ENCODE data around the gene ABHD17A.
"Not testable (repeated sequence)": the region's sequence is repeated elsewhere in the genome, so short reads cannot be mapped to it uniquely, and the experiment has no call there.

Gene ABHD17A

DNA sequence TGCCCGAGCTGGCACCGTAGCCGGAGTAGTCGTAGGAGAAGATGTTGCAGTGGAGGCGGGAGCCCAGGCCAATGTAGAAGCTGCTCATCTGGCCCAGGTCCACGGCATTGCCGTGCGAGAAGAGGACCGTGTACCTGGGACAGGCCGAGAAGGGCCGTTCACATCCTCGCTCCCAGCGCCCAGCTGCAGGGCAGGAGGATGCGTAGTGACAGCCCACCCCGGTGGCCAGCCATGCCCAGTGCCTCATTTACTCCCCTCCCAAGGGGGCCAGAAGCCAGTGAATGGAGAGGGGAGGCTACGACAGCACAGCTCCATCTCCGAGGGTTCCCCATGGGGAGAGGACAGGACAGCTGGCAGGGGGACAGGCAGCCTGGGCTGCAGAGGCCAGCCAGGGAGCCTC lies 5.3 kb downstream of the ABHD17A start:
- not testable (repeated sequence) for H3K9ac ChIP-seq (ENCODE audit: low read length); H3K9me3 ChIP-seq (ENCODE audit: low read length); H3K4me3 ChIP-seq (ENCODE audit: low read depth in 1 of 2, low read length in 2 of 2); H3K27ac ChIP-seq (ENCODE audit: low read depth, low read length); H3K27me3 ChIP-seq (ENCODE audit: control insufficient read depth in 1 of 2, insufficient read depth in 2 of 2, low read length in 2 of 2); H3K36me3 ChIP-seq (ENCODE audit: insufficient read depth, low read length)
- peaks cover 29% of the 10 kb centered on the region for H3K4me1 ChIP-seq (ENCODE audit: insufficient read depth, low read length)

- not testable (repeated sequence) for H3K27ac ChIP-seq (ENCODE audit: low read depth, low read length); H3K36me3 ChIP-seq (ENCODE audit: insufficient read depth, low read length); H3K9me3 ChIP-seq (ENCODE audit: low read length); H3K9ac ChIP-seq (ENCODE audit: low read length); H3K27me3 ChIP-seq (ENCODE audit: control insufficient read depth in 1 of 2, insufficient read depth in 2 of 2, low read length in 2 of 2); H3K4me3 ChIP-seq (ENCODE audit: low read depth in 1 of 2, low read length in 2 of 2)
- peaks cover 34% of the 10 kb centered on the region for H3K4me1 ChIP-seq (ENCODE audit: insufficient read depth, low read length)
These were observed 6.7 kb downstream of the ABHD17A start for GRCh38 chr19:1878583-1878982.

- not testable (repeated sequence) for H3K27me3 ChIP-seq (ENCODE audit: control insufficient read depth in 1 of 2, insufficient read depth in 2 of 2, low read length in 2 of 2); H3K9me3 ChIP-seq (ENCODE audit: low read length); H3K27ac ChIP-seq (ENCODE audit: low read depth, low read length); H3K4me3 ChIP-seq (ENCODE audit: low read depth in 1 of 2, low read length in 2 of 2); H3K9ac ChIP-seq (ENCODE audit: low read length); H3K36me3 ChIP-seq (ENCODE audit: insufficient read depth, low read length)
- H3K4me1 ChIP-seq (ENCODE audit: insufficient read depth, low read length) = peaks cover 34% of the 10 kb centered on the region
These were observed 8.0 kb downstream of the ABHD17A start for GRCh38 chr19:1877280-1877660.

GRCh38 chr19:1876496-1877279 lies 8.6 kb downstream of the ABHD17A start:
- H3K36me3 ChIP-seq (ENCODE audit: insufficient read depth, low read length); H3K27me3 ChIP-seq (ENCODE audit: control insufficient read depth in 1 of 2, insufficient read depth in 2 of 2, low read length in 2 of 2); H3K9me3 ChIP-seq (ENCODE audit: low read length): not testable (repeated sequence)
- peak overlapping the region; percentile 90 for H3K27ac ChIP-seq (ENCODE audit: low read depth, low read length)
- peak overlapping the region; percentile 89 to 96 for H3K4me3 ChIP-seq (ENCODE audit: low read depth in 1 of 2, low read length in 2 of 2)
- peak overlapping the region; percentile 64 for H3K9ac ChIP-seq (ENCODE audit: low read length)
- peaks cover 30% of the 10 kb centered on the region for H3K4me1 ChIP-seq (ENCODE audit: insufficient read depth, low read length)

- H3K27ac ChIP-seq (ENCODE audit: low read depth, low read length) = peak overlapping the region; percentile 90
- no peaks in the 10 kb centered on the region for H3K27me3 ChIP-seq (ENCODE audit: control insufficient read depth in 1 of 2, insufficient read depth in 2 of 2, low read length in 2 of 2)
- H3K9me3 ChIP-seq (ENCODE audit: low read length) = no peaks in the 10 kb centered on the region
- H3K4me3 ChIP-seq (ENCODE audit: low read depth in 1 of 2, low read length in 2 of 2) = peak overlapping the region; percentile 89 to 96
- no peaks in the 10 kb centered on the region for H3K36me3 ChIP-seq (ENCODE audit: insufficient read depth, low read length)
- H3K4me1 ChIP-seq (ENCODE audit: insufficient read depth, low read length) = peaks cover 30% of the 10 kb centered on the region
- peak overlapping the region; percentile 64 for H3K9ac ChIP-seq (ENCODE audit: low read length)
These were observed 9.4 kb downstream of the ABHD17A start for GRCh38 chr19:1875646-1876495.

DNA sequence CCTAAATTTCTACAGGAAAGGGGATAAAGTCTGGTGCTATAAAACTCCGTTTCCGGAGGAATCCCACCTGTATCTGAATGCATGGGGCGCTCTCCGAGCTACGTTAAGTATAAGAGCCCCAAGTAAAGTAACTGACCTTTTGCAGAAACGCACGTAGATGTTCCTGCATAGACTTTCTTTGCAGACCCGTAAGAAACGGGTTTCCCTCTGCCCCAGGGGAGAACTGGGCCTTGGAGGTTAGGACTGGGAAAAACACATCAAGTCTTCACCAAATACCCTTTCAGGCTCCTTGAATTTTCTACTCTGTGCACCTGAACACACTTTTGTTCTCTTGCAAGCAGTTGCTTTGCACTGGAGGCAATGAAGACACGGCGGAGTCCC lies 10.0 kb downstream of the ABHD17A start:
- H3K27me3 ChIP-seq (ENCODE audit: control insufficient read depth in 1 of 2, insufficient read depth in 2 of 2, low read length in 2 of 2); H3K9me3 ChIP-seq (ENCODE audit: low read length); H3K36me3 ChIP-seq (ENCODE audit: insufficient read depth, low read length): not testable (repeated sequence)
- Histone ChIP-seq H3K9ac (ENCODE audit: low read length) (peak overlapping the region; percentile 28), H3K27ac (ENCODE audit: low read depth, low read length) (peak overlapping the region; percentile 90), H3K4me3 (ENCODE audit: low read depth in 1 of 2, low read length in 2 of 2) (peak overlapping the region; percentile 89 to 96), H3K4me1 (ENCODE audit: insufficient read depth, low read length) (peaks cover 30% of the 10 kb centered on the region)

DNA sequence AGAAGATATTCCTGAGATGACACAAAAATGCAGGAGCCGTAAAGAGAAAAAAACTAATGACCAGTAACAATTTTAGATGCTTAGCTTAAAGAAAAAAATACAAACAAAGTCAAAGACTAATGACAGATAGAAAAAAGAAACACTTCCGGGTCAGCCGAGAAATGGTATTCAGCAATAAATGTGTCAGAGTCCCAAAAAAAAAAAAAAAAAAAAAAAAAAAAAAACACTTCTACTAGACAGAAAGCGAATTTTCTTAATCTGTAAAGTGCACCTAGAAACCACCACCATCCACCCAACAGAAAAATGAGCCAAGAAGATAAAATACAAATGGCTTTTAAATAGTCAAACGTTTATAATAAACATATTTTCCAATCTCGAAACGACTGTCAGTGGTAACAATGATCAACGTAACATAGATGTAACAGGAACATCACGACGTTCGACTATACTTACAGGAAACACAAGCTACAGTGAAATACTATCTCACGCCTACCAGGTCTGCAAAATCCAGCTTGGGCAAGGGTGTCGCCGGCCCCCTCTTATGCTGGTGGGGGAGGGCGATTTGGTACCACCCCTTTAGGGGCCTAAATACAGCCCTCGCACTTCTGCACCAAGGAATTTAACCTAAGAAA lies 10.6 kb downstream of the ABHD17A start:
- H3K4me1 ChIP-seq (ENCODE audit: insufficient read depth, low read length) = peaks cover 30% of the 10 kb centered on the region
- H3K4me3 ChIP-seq (ENCODE audit: low read depth in 1 of 2, low read length in 2 of 2) = peak overlapping the region in 1 of 2 donors; percentile 89
- H3K36me3 ChIP-seq (ENCODE audit: insufficient read depth, low read length) = no peaks in the 10 kb centered on the region

DNA sequence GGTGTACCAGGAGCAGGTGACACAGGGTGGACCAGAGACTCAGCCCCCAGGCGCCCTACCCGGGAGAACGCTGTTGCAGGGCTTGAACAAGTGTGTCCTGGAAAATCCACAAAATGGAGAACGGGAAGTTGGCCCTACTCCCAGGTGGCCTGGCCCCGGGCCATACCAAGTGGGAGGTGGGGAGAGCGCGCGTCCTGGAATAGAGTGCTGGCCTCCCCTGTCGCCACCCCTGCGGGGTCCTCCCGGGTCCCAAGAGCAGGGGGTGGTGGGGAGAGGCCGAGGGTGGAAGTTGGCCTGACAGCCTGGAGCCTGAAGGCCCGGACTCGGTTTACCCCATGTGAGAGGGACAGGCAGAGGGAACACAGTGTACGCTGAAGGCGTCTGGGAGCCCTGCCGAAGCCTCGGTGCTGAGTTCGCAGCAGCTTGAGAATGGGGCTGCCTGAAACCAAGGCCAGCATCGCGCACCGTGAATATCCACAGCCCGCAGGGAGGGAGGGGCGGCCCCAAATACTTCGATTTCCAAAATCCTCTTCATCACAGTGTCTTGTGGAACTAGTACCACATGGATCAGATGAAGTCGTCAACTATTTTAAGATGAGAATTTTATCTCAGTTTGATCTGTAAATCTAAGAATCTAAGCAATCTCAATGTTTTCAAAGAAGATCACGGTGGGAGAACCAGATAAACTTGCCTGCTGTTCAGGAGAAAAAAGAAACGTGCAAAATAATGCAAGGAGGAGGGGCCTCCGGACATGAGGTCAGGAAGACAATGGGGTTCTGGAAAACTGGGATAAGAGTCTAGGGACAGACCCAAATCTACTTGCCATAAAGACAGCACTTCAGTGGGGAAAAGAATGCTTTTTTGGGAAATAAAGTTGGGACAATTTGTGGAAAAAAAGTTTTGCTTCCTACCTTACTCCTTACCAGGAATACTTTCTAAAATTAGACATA lies 11.5 kb downstream of the ABHD17A start:
- H3K4me1 ChIP-seq (ENCODE audit: insufficient read depth, low read length) = peaks cover 30% of the 10 kb centered on the region

More for the DNA sequence above, 10.6 kb downstream of the ABHD17A start:
- H3K9ac ChIP-seq (ENCODE audit: low read length) = peak overlapping the region; percentile 28
- peak overlapping the region; percentile 90 for H3K27ac ChIP-seq (ENCODE audit: low read depth, low read length)
- H3K9me3 ChIP-seq (ENCODE audit: low read length) = no peaks in the 10 kb centered on the region
- no peaks in the 10 kb centered on the region for H3K27me3 ChIP-seq (ENCODE audit: control insufficient read depth in 1 of 2, insufficient read depth in 2 of 2, low read length in 2 of 2)

DNA sequence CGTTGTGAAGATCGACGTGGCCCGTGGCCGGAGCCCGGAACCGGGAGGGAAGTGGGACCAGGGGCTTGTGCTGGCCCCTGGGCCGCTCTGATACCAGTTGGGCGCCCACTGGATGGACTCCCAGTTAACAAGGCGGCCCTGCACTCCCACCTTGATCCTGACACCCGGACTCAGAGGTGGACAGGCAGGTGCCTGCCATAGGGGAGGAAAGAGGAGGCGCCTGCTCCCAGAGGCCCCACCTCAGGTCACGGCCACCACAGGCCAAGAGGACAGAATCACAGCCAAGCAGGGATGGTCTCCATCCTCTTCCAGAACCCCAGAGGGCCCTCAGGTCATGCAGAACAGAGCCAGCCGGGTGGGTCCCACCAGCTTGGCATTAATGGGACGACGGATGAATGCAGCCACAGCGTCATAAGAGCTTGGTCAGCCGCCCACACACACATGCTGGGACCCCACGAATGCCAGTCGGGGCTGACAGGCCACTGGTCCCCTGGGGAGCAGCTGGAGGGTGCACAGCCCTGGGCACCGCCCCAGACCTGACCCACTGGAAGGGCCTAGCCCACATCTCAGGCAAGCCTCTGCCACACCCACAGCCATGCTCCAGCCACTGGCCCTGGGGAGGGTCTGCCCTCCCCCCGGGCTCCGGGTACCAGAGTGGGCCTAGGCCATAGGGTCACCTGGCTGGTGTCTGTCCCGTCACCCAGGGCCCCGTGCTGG lies 12.3 kb downstream of the ABHD17A start:
- peak overlapping the region; percentile 5 to 44 for H3K4me3 ChIP-seq (ENCODE audit: low read depth in 1 of 2, low read length in 2 of 2)
- no peaks in the 10 kb centered on the region for H3K27me3 ChIP-seq (ENCODE audit: control insufficient read depth in 1 of 2, insufficient read depth in 2 of 2, low read length in 2 of 2)
- H3K27ac ChIP-seq (ENCODE audit: low read depth, low read length) = peak overlapping the region; percentile 66
- no peaks in the 10 kb centered on the region for H3K36me3 ChIP-seq (ENCODE audit: insufficient read depth, low read length)
- H3K9me3 ChIP-seq (ENCODE audit: low read length) = no peaks in the 10 kb centered on the region
- H3K9ac ChIP-seq (ENCODE audit: low read length) = no peak overlapping the region
- H3K4me1 ChIP-seq (ENCODE audit: insufficient read depth, low read length) = peaks cover 30% of the 10 kb centered on the region

More for the DNA sequence above, 11.5 kb downstream of the ABHD17A start:
- Histone ChIP-seq H3K27me3 (ENCODE audit: control insufficient read depth in 1 of 2, insufficient read depth in 2 of 2, low read length in 2 of 2) (no peaks in the 10 kb centered on the region), H3K9me3 (ENCODE audit: low read length) (no peaks in the 10 kb centered on the region), H3K36me3 (ENCODE audit: insufficient read depth, low read length) (no peaks in the 10 kb centered on the region), H3K27ac (ENCODE audit: low read depth, low read length) (peak overlapping the region; percentile 66), H3K9ac (ENCODE audit: low read length) (peak overlapping the region; percentile 25), H3K4me3 (ENCODE audit: low read depth in 1 of 2, low read length in 2 of 2) (peak overlapping the region; percentile 5 to 44)

GRCh38 chr19:1871630-1872029 lies 13.7 kb downstream of the ABHD17A start:
- H3K9ac ChIP-seq (ENCODE audit: low read length) = no peak overlapping the region
- H3K36me3 ChIP-seq (ENCODE audit: insufficient read depth, low read length) = no peaks in the 10 kb centered on the region
- no peak overlapping the region for H3K27ac ChIP-seq (ENCODE audit: low read depth, low read length)
- no peaks in the 10 kb centered on the region for H3K27me3 ChIP-seq (ENCODE audit: control insufficient read depth in 1 of 2, insufficient read depth in 2 of 2, low read length in 2 of 2)
- peaks cover 30% of the 10 kb centered on the region for H3K4me1 ChIP-seq (ENCODE audit: insufficient read depth, low read length)
- H3K4me3 ChIP-seq (ENCODE audit: low read depth in 1 of 2, low read length in 2 of 2) = no peak overlapping the region
- H3K9me3 ChIP-seq (ENCODE audit: low read length) = no peaks in the 10 kb centered on the region

Data from muscle layer of colon (tissue), 2 donors.